ENCODE results near the gene TBC1D24.
A peak's percentile ranks its signal among the peaks of the same experiment; 100 is the strongest.

Gene TBC1D24

GRCh38 chr16:2499454-2499853 lies 24.5 kb downstream of the TBC1D24 start:
- DNase-seq (ENCODE audit: low read depth): no peak

GRCh38 chr16:2499890-2500429 lies 25.0 kb downstream of the TBC1D24 start:
- DNase-seq (ENCODE audit: low read depth): no peak

- DNase-seq (ENCODE audit: low read depth): no peak
These were observed 25.5 kb downstream of the TBC1D24 start for GRCh38 chr16:2500430-2500917.

GRCh38 chr16:2500918-2501750 lies 26.2 kb downstream of the TBC1D24 start:
- peak; percentile 70 for DNase-seq (ENCODE audit: low read depth)

- DNase-seq (ENCODE audit: low read depth): no peak
These were observed 27.3 kb downstream of the TBC1D24 start for GRCh38 chr16:2501946-2502895.

- no peak for DNase-seq (ENCODE audit: low read depth)
These were observed 30.8 kb downstream of the TBC1D24 start for GRCh38 chr16:2505695-2506094.

- no peak for DNase-seq (ENCODE audit: low read depth)
These were observed 32.2 kb downstream of the TBC1D24 start for GRCh38 chr16:2507052-2507659.

- DNase-seq (ENCODE audit: low read depth): no peak
These were observed 32.7 kb downstream of the TBC1D24 start for GRCh38 chr16:2507665-2508064.

- no peak for DNase-seq (ENCODE audit: low read depth)
These were observed 33.9 kb downstream of the TBC1D24 start for GRCh38 chr16:2508722-2509400.

- no peak for DNase-seq (ENCODE audit: low read depth)
These were observed 36.3 kb downstream of the TBC1D24 start for GRCh38 chr16:2511128-2511800.

GRCh38 chr16:2511996-2512734 lies 37.2 kb downstream of the TBC1D24 start:
- DNase-seq (ENCODE audit: low read depth): no peak

- DNase-seq (ENCODE audit: low read depth): no peak
These were observed 37.9 kb downstream of the TBC1D24 start for GRCh38 chr16:2512735-2513404.

GRCh38 chr16:2513405-2514332 lies 38.7 kb downstream of the TBC1D24 start, which contains the start of gene ATP6V0C:
ATP6V0C (plus strand) TSS chr16:2513952; CDS start chr16:2514104, 152 bp downstream.
- peak; percentile 86 for DNase-seq (ENCODE audit: low read depth)

GRCh38 chr16:2514333-2515179 lies 39.6 kb downstream of the TBC1D24 start:
- peak; percentile 28 for DNase-seq (ENCODE audit: low read depth)

GRCh38 chr16:2515180-2515851 lies 40.4 kb downstream of the TBC1D24 start:
- DNase-seq (ENCODE audit: low read depth): no peak

GRCh38 chr16:2516391-2517240 lies 41.7 kb downstream of the TBC1D24 start:
- no peak for DNase-seq (ENCODE audit: low read depth)

Measured in activated T-helper 9 cell treated with anti-CD3 and anti-CD28 coated beads, Interleukin-2, amount 50 U/mL, for 16 hours (primary cell).